Stimulated activated CD4-positive, alpha-beta T cell treated with anti-CD3 and anti-CD28 coated beads, TNF-alpha, amount 100 ng/mL, for 4 hours (primary cell): Measurements from ENCODE around the gene KAZN.

Experiments
- DNase-seq, 3 experiments: peaks; one replicate each; pipeline ENCODE4 v3.0.0-alpha.2; 2020; ENCODE audit warnings: low read depth in 3 of 3

Gene KAZN

GRCh38 chr1:14677292-14677971, 78.9 kb downstream of the KAZN start:
- no peak for DNase-seq

DNA sequence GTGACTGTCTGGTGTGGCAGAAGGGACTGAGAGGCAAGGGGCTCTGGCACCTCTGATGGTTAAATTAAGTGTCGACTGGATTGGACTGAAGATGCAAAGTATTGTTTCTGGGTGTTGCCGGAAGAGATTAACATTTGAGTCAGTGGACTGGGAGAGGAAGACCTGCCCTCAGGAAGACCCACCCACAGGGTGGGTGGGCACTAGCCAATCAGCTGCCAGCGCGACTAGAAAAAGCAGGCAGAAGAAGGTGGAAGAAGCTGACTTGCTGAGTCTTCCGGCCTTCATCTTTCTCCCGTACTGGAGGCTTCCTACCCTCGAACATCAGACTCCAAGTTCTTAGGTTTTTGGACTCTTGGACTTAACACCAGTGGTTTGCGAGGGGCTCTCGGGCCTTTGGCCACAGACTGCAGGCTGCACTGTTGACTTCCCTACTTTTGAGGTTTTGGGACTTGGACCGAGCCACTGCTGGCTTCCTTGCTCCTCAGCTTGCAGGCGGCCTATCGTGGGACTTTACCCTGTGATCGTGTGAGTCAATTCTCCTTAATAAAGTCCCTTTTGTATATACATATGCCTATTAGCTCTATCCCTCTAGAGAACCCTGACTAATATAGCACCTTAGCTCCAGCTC, 79.6 kb downstream of the KAZN start:
- no peak for DNase-seq

- DNase-seq = no peak
Measured at GRCh38 chr1:14679027-14679688, 80.7 kb downstream of the KAZN start.

- DNase-seq = no peak
Measured at GRCh38 chr1:14681182-14681581, 82.7 kb downstream of the KAZN start.

DNA sequence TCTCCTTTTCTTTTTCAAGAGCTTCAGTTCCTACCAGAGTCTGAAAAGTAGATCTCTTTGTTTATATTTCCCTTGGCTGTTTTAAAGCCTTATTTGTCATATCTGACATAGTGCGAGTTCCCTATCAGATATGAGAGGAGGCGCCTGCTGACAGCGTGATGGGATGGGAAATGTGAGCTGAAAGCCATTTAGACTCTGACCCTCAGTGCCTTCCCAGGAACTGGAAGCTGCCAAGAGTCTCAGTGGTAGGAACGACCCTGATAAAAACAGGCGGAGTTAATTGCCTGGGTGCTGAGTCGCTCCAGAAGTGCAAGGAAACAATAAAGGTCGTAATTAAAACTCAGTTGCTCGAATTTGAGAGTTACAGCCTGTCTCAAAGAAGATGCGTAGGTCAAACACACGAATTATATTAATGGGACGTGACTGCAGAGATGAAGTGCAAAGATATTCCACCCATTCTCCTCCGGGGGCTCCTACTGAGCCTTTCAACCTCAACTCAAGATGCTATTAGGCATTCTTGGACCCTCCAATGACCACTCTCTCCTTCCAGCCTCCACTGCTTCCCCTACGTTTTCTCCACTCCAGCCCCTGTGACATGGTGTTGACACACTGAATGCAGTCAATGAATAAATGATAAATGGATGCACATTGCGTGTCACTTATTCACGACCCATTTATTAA, 84.6 kb downstream of the KAZN start:
- no peak for DNase-seq

GRCh38 chr1:14685078-14685477, 86.6 kb downstream of the KAZN start:
- DNase-seq = no peak

GRCh38 chr1:14686701-14687100, 88.2 kb downstream of the KAZN start:
- no peak for DNase-seq

- DNase-seq = no peak
Measured at GRCh38 chr1:14687147-14687546, 88.7 kb downstream of the KAZN start.

GRCh38 chr1:14689996-14690615, 91.6 kb downstream of the KAZN start:
- no peak for DNase-seq

DNA sequence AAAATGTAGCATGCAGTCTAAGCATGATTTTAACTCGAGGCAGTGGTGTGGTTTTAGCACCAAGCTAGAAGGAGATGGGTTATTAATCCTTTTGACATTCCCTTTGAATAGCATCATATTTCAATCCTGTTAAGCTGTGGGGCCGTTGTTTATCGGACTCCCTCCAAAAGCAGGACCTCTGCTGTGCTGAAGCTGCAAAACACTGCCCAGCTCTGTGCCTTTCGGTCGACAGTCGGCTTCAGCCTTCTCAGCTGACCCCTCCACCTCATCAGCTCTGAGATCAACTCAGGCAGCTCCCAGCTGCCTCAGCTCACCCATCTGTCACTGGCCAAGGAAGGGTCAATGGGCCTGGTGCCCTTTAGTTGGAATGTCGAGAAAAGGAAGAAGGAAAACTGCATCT, 95.5 kb downstream of the KAZN start:
- DNase-seq = no peak

DNA sequence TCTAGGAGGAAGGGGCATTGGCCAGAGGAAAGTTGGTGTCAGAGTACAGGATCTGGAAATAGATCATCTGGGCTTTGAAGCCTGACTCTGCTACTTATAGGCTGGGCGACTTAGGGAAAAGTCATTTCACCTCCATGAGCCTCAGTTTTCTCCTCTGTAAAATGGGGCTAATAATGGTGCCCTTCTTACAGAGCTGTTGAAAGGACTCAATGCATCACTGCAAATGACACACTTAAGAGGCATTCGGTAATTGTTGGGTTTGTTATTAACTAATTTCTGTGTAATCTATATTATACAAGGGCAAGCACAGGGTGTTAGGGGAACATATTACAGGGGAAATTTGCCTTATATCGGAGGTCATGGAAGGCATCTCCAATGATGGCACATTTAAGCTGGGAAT, 96.1 kb downstream of the KAZN start:
- DNase-seq = no peak

DNA sequence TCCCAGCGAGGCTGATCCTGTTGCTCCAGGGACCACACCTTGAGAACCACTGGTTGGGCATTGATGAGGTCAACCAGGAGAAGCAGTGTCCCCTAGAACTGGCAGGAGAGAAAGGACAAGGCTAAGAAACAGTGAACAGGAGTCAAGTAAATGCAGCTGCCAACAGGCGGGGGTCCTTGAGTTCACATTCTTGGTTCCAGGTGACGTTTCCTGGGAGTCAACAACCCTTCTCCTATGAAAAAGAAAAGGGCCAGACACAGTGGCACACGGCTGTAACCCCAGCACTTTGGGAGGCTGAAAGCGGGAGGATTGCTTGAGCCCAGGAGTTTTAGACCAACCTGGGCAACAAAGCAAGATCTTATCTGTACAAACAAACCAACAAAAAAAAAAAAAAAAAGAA, 98.3 kb downstream of the KAZN start:
- DNase-seq = no peak

- DNase-seq = no peak
Measured at GRCh38 chr1:14697353-14697752, 98.9 kb downstream of the KAZN start.

DNA sequence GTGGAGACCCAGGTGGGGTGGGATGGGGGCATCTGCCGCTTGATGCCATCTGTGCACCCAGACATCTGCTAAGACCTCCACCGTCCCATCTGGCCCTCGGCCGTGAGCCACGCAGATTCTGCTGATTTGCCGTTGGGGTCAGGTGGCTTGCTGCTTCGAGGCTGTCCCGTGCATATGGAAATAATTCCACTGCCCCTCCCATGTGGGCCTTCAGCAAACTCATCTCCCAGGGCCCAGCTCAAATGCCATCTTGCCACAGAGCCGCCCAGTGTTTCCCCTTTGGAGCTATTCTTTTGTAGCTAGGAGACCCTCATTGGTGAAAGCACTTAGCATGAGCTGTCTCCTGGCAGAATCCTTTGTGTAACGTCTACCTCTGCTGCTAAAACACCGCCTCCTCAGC, 99.8 kb downstream of the KAZN start:
- DNase-seq = no peak

DNA sequence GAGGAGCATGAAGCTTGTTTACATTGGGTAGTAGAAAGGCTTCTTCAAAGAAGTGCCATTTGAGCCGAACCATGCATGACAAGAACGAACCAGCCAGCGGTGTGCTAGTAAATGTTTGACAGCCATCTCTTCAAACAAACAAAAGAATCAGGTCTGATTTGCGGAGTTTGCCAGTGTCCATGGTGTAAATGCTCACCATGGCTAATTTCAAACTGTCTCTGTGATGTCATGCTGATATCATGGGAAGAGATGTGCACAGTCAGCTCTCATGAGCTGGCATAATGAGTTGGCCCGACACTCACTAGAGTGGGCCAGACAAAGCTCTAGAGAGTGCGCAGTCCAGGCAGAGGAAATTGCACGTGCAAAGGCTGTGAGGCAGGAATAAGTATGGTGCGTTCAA, 101.1 kb downstream of the KAZN start:
- DNase-seq = no peak

DNA sequence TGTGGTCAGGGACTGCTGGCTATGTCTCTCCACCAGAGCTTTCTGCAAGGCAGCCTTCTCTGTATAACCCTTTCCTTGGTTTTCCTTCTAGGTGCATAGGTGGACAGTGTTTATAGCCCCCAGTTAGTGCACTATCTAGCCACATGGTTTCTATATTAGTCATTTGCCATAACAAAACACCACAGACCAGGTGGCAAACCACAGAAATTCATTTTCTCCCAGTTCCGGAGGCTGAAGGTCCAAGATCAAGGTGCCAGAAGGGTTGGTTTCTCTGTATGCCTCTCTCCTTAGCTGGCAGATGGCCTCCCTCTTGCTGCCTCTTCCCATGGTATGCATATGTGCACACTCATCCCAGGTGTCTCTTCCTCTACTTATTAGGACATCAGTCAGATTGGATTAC, 106.4 kb downstream of the KAZN start:
- DNase-seq = no peak

DNA sequence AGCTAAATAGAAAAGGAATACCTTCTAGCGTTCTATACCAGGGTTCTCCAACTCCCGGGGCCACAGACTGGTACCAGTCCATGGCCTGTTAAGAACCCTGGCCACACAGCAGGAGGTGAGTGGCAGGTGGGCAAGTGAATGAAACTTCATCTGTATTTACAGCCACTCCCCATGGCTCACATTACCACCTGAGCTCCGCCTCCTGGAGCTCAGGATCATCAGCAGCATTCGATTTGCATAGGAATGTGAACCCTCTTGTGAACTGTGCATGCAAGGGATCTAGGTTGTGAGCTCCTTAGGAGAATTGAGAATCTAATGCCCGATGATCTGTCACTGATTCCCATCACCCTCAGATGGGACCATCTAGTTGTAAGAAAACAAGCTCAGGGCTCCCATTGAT, 107.3 kb downstream of the KAZN start:
- DNase-seq = no peak

DNA sequence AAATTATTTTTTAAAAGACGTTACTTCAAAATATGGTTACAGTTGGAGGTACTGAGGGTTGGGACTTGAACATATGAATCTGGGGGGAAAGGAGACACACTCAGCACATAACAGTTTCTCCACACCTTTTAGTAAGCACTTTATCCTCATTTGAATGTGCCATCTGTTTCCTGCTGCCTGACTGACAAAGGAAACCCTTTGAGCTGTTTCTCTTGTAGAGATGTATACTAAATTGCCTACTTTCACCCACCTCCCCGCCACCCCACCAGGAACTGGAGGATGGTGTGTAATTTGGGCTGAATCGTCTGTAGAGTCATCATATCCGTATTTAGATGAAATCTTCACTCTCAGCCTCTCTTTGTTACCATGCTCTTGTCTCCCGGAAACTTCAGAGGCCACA, 108.1 kb downstream of the KAZN start:
- no peak for DNase-seq

DNA sequence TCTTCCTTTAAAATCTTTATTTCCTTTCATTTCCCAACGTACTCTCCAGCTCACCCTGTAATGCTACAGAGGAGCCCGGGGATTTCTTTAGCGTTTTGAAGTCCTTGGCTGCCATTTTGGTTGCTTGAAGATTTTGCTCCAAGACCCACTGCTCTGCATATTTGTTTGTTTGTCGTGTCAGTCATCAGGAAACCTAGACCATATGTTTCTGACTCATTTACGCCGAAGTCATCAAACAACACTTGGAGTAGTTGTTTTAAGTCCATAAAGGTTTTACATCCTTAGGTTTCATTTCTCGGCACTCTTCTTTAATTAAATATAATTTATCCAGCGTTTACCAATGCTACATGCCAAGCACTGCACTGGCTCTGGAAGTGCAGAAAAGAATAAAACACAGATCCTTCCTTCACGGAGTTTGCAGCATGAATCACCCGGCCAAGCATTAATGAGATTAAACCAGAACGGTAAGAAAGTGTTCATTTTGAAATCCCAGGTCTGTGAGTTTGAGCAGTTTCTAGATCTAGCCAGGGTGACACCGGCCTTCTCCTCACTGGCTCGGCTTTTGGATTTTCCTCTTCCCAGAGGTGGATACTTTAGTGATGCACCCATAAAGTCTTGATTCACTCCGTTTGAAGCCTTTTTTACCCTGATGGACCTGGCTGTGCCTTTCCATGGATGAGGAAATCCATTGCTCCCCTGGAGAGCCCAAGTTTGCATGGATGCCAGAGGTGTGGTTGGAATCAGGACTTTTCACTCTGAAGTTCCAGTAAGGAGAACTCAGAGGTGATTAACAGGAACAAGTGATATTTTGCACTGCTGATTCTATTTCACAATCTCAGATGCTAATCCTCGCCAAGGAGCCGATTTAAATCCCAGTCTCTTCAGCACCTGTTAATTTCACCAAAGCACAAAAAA, 109.3 kb downstream of the KAZN start:
- DNase-seq = no peak

- DNase-seq = no peak
Measured at GRCh38 chr1:14710331-14710730, 111.8 kb downstream of the KAZN start.

DNA sequence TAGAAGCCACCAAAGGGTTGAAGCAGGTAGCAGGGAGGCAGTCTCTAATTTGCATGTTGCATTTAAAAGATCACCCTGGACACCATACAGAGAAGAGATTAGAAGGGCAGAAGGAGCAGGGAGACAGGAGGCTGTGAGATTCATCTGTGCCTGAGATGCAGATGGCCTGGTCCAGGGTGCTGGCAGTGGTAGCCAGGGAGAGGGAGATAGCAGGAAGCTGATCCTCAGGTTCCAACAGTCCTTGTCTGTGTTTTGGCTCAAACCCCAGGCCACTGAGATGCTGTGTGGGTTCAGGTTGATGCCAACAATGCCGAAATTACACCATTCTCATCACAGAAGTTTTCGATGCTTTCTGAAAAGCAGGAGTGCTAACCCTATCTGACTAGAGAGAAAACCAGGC, 113.7 kb downstream of the KAZN start:
- DNase-seq = no peak
